A673 (cell line): ENCODE data around the gene FAM124A.

ENCODE experiments used
- EZH2 ChIP-seq: fragments of 200-600 bp; sonication (generic); IDR thresholded peaks from 2 replicates; pipeline ENCODE4 v1.6.1; 2017; ENCODE audit warnings: borderline replicate concordance, low read depth, mild to moderate bottlenecking, mixed read lengths, antibody characterized with exemption, low read length; ENCODE audit not compliant: poor library complexity, severe bottlenecking
- TF ChIP-seq, protein P1 (sequence below): fragments of 300-800, 200-600 bp; sonication (generic); conservative IDR thresholded peaks from 2 replicates; pipeline ENCODE4 v1.5.1; 2017; ENCODE audit warnings: low read depth, mild to moderate bottlenecking, antibody characterized with exemption, low read length, moderate library complexity, mixed read lengths

DNA sequence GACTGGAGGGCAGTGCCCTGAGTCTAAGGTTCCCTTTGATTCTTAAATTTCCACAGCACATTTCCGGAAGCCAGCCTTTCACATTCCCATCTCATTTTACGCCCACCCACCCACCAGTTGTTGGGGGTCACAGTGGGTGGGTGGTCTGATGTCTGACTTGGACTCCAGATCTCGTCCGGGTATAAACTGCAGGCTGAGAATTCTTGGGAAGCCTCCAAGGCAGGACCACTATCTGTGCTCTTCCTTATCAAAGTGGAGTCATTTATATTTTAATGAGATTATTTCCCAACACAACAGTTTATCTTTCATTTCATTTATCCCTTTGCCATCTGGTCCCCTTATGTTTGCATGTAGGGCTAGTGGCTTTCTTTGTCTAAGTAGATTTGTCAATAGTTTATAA, 3.6 kb upstream of the FAM124A start:
- TF ChIP-seq, protein P1, sequence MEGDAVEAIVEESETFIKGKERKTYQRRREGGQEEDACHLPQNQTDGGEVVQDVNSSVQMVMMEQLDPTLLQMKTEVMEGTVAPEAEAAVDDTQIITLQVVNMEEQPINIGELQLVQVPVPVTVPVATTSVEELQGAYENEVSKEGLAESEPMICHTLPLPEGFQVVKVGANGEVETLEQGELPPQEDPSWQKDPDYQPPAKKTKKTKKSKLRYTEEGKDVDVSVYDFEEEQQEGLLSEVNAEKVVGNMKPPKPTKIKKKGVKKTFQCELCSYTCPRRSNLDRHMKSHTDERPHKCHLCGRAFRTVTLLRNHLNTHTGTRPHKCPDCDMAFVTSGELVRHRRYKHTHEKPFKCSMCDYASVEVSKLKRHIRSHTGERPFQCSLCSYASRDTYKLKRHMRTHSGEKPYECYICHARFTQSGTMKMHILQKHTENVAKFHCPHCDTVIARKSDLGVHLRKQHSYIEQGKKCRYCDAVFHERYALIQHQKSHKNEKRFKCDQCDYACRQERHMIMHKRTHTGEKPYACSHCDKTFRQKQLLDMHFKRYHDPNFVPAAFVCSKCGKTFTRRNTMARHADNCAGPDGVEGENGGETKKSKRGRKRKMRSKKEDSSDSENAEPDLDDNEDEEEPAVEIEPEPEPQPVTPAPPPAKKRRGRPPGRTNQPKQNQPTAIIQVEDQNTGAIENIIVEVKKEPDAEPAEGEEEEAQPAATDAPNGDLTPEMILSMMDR: no peak
- no peak for TF ChIP-seq EZH2
